Stimulated activated naive CD4-positive, alpha-beta T cell treated with Interleukin-2 at 50 U/mL for 16 hours (primary cell): ENCODE data around the gene PSTK.

ENCODE experiments used
- DNase-seq: peaks from one replicate; lab custom pipeline; 2025; lab: John Stamatoyannopoulos, UW

Gene PSTK

GRCh38 chr10:123019941-123020703 is 39.9 kb downstream of the PSTK start:
- DNase-seq, result no peak

- no peak for DNase-seq
Observed at GRCh38 chr10:123021517-123021916, 41.3 kb downstream of the PSTK start.

- no peak for DNase-seq
Observed at GRCh38 chr10:123024540-123024939, 44.3 kb downstream of the PSTK start.

GRCh38 chr10:123026302-123026701 is 46.1 kb downstream of the PSTK start:
- DNase-seq, result no peak

GRCh38 chr10:123027861-123028260 is 47.7 kb downstream of the PSTK start:
- no peak for DNase-seq

- no peak for DNase-seq
Observed at GRCh38 chr10:123031124-123031523, 50.9 kb downstream of the PSTK start.

- no peak for DNase-seq
Observed at GRCh38 chr10:123034332-123034731, 54.1 kb downstream of the PSTK start.

GRCh38 chr10:123035467-123036086 is 55.4 kb downstream of the PSTK start:
- DNase-seq, result no peak

- DNase-seq, result no peak
Observed at GRCh38 chr10:123038782-123039631, 58.8 kb downstream of the PSTK start.

- DNase-seq, result no peak
Observed at GRCh38 chr10:123039632-123039930, 59.4 kb downstream of the PSTK start.
